Fibroblast of lung (primary cell): ENCODE data around the gene CGRRF1. TPM values are rescaled to one million over a fixed set of nuclear protein-coding genes. Genes with fewer than 3 reads are reported as not detected.
A peak's percentile ranks its signal among the peaks of the same experiment; 100 is the strongest.

ENCODE experiments used
- DNase-seq, 2 donors: peaks; one replicate each; pipeline versions ENCODE4 v3.0.0 to v3.0.0-alpha.2; 2010; ENCODE audit warnings: low read depth in 2 of 2
- H2AFZ ChIP-seq: 2 replicates; pipeline ENCODE4 v1.5.1; 2012; ENCODE audit warnings: low read length, control low read depth, inconsistent platforms
- H3K27ac ChIP-seq: 2 replicates; pipeline ENCODE4 v1.5.1; 2011; ENCODE audit warnings: low read length, control low read depth; ENCODE audit not compliant: insufficient read depth
- H3K27me3 ChIP-seq: 2 replicates; pipeline ENCODE4 v1.5.1; 2011; ENCODE audit warnings: mild to moderate bottlenecking, low read length; ENCODE audit not compliant: control insufficient read depth, insufficient read depth
- H3K36me3 ChIP-seq: 2 replicates; pipeline ENCODE4 v1.5.1; 2011; ENCODE audit warnings: low read length; ENCODE audit not compliant: control insufficient read depth, insufficient read depth
- H3K4me1 ChIP-seq: 2 replicates; pipeline ENCODE4 v1.5.1; 2011; ENCODE audit warnings: low read length; ENCODE audit not compliant: control insufficient read depth, insufficient read depth; ENCODE audit errors: extremely low read depth
- H3K4me2 ChIP-seq: 2 replicates; pipeline ENCODE4 v1.5.1; 2011; ENCODE audit warnings: low read length, control low read depth; ENCODE audit not compliant: insufficient read depth; ENCODE audit errors: extremely low read depth
- H3K4me3 ChIP-seq, 4 experiments: fragments of 200-600 bp in 1 of 4; sonication (generic) in 1 of 4; replicated peaks in 1 of 4; 2 replicates each; pipeline ENCODE4 v1.5.1; 2011 to 2016; ENCODE audit warnings: low read length in 4 of 4, low read depth in 3 of 4, mild to moderate bottlenecking in 3 of 4, control low read depth in 2 of 4, inconsistent platforms in 1 of 4, mixed read lengths in 1 of 4; ENCODE audit not compliant: insufficient read depth in 1 of 4; ENCODE audit errors: control extremely low read depth in 1 of 4
- H3K79me2 ChIP-seq: 2 replicates; pipeline ENCODE4 v1.5.1; 2012; ENCODE audit warnings: mild to moderate bottlenecking, low read length, inconsistent platforms; ENCODE audit not compliant: control insufficient read depth, insufficient read depth
- H3K9ac ChIP-seq: 2 replicates; pipeline ENCODE4 v1.5.1; 2011; ENCODE audit warnings: mild to moderate bottlenecking, low read length, control low read depth; ENCODE audit not compliant: insufficient read depth
- H3K9me3 ChIP-seq: 2 replicates; pipeline ENCODE4 v1.5.1; 2012; ENCODE audit warnings: low read depth, low read length; ENCODE audit not compliant: control insufficient read depth, insufficient read depth
- H4K20me1 ChIP-seq: 2 replicates; pipeline ENCODE4 v1.5.1; 2011; ENCODE audit warnings: low read length; ENCODE audit not compliant: control insufficient read depth, insufficient read depth; ENCODE audit errors: extremely low read depth
- EZH2 ChIP-seq: IDR thresholded peaks from 2 replicates; pipeline ENCODE4 v1.5.1; 2012; ENCODE audit warnings: low read length, control low read depth, mild to moderate bottlenecking; ENCODE audit errors: missing control alignments
- polyA plus RNA-seq, 2 donors: library from polyadenylated mRNA; depleted of rRNA in 1 of 2; stranded (reverse) in 1 of 2; unstranded in 1 of 2; fragments of >200 nt; gene quantifications; 2 replicates each; pipeline ENCODE4 v1.2.1, GENCODE V29; 2011 to 2012; ENCODE audit warnings: missing spikeins in 1 of 2
- total RNA-seq: library from RNA; depleted of rRNA; stranded (reverse); fragments of >200 nt; gene quantifications from 2 replicates; pipeline ENCODE4 v1.2.1, GENCODE V29; 2014
- TF ChIP-seq, protein P1 (sequence below), 2 donors: IDR thresholded peaks in 1 of 2; conservative IDR thresholded peaks in 1 of 2; 1 replicate in 1 of 2; 2 replicates in 1 of 2; pipeline ENCODE4 v1.5.1; 2011 to 2012; ENCODE audit warnings: low read length in 2 of 2, control low read depth in 1 of 2, inconsistent platforms in 1 of 2, low read depth in 1 of 2, mild to moderate bottlenecking in 1 of 2

Gene CGRRF1
- total and polyA plus RNA-seq, 2 donors (not counting 1 experiment from before 2014, with no cell fraction given), result 15.8 to 23.0 TPM

GRCh38 chr14:54556535-54556934 lies 46.8 kb downstream of the CGRRF1 start:
- H3K9ac ChIP-seq, result no peak overlapping the region
- TF ChIP-seq, protein P1, sequence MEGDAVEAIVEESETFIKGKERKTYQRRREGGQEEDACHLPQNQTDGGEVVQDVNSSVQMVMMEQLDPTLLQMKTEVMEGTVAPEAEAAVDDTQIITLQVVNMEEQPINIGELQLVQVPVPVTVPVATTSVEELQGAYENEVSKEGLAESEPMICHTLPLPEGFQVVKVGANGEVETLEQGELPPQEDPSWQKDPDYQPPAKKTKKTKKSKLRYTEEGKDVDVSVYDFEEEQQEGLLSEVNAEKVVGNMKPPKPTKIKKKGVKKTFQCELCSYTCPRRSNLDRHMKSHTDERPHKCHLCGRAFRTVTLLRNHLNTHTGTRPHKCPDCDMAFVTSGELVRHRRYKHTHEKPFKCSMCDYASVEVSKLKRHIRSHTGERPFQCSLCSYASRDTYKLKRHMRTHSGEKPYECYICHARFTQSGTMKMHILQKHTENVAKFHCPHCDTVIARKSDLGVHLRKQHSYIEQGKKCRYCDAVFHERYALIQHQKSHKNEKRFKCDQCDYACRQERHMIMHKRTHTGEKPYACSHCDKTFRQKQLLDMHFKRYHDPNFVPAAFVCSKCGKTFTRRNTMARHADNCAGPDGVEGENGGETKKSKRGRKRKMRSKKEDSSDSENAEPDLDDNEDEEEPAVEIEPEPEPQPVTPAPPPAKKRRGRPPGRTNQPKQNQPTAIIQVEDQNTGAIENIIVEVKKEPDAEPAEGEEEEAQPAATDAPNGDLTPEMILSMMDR (conservative IDR thresholded peaks at IDR 0.05 in 1 of 2, IDR thresholded peaks at IDR 0.05 in 1 of 2; ENCODE audit: low read depth in 1 of 2, low read length in 2 of 2), result no peak
- no peak for TF ChIP-seq EZH2
- no peaks in the 10 kb centered on the region for H4K20me1 ChIP-seq
- no peaks in the 10 kb centered on the region for H3K9me3 ChIP-seq
- no peaks in the 10 kb centered on the region for H3K79me2 ChIP-seq
- H3K4me2 ChIP-seq, result no peak overlapping the region
- H3K4me3 ChIP-seq, result no peak overlapping the region
- no peak overlapping the region for H3K27ac ChIP-seq
- no peaks in the 10 kb centered on the region for H3K4me1 ChIP-seq
- no peak for DNase-seq
- no peaks in the 10 kb centered on the region for H3K36me3 ChIP-seq
- no peak overlapping the region for H2AFZ ChIP-seq
- no peaks in the 10 kb centered on the region for H3K27me3 ChIP-seq

DNA sequence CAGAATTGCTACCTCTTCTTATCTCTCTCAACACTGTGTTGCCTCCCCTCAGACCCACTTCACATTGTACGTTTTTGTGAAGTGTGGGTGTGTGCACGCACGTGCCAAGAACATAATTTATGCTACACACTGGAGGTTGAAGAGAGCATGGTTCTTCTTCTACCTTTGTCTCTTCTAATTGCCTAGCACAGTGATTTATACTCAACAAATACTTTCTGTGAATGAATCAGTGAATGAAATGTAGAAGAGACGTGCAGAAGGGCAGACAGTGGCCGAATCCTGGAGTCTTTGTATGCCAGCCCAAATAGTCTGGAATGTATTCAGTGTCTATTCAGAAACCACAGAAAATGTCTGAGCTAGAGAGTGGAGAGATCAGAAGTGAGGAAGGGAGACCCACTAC lies 52.6 kb downstream of the CGRRF1 start:
- Histone ChIP-seq H3K36me3 (no peaks in the 10 kb centered on the region), H3K4me1 (peaks cover 2% of the 10 kb centered on the region), H3K9ac (no peak overlapping the region), H2AFZ (no peak overlapping the region), H3K9me3 (no peaks in the 10 kb centered on the region), H3K79me2 (peaks cover 12% of the 10 kb centered on the region), H3K27ac (no peak overlapping the region), H3K4me2 (no peak overlapping the region), H3K4me3 (no peak overlapping the region), H4K20me1 (no peaks in the 10 kb centered on the region), H3K27me3 (no peaks in the 10 kb centered on the region)
- DNase-seq, result peak in 1 of 2 donors; percentile 82
- no peak for TF ChIP-seq EZH2
- TF ChIP-seq, protein P1 (conservative IDR thresholded peaks at IDR 0.05 in 1 of 2, IDR thresholded peaks at IDR 0.05 in 1 of 2; ENCODE audit: low read depth in 1 of 2, low read length in 2 of 2), result no peak

DNA sequence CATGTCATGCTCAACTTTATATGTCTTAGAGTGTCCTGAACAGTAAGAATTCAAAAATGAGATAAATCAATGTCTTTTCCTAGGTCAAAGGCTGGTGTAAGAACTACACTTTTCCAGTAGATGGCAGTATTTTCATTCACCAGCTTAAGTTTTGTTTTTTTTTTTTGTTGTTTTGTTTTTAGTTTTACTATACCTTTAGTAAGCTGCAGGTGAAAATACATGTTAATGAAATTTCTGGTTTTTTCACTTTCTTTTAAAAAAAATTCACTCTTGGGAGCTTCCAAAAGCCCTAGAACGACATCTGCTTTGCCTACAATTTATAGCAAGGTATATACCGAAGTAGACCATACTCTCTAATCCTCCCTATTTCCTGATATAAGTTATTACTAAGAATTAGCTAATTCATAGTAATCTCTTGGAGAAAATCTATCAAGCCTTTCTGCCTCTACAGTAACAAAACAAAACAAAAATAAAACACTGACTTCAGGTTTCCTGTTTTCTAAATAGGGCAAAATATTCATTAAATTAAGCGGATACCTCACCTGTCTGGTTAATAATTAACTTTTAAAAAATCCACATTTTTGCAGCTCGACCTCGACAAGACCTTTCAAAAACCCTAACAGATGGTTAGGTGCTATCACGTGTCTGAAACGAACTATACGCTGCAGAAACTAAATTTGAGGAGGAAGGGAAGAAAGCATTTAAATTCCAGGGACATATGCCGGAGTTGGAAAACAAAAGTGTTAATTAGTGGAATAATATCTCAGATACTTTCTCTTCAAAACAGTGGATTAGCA lies 54.6 kb downstream of the CGRRF1 start:
- Histone ChIP-seq H4K20me1 (no peaks in the 10 kb centered on the region), H3K27me3 (no peaks in the 10 kb centered on the region), H3K9ac (peak overlapping the region; percentile 33), H3K4me3 (peak overlapping the region; percentile 56 to 83 (median 71)), H3K4me2 (peak overlapping the region; percentile 91), H3K9me3 (no peaks in the 10 kb centered on the region), H3K27ac (peak overlapping the region; percentile 95), H3K79me2 (peaks cover 30% of the 10 kb centered on the region), H3K4me1 (peaks cover 2% of the 10 kb centered on the region), H3K36me3 (no peaks in the 10 kb centered on the region), H2AFZ (no peak overlapping the region)
- TF ChIP-seq, protein P1 (conservative IDR thresholded peaks at IDR 0.05 in 1 of 2, IDR thresholded peaks at IDR 0.05 in 1 of 2; ENCODE audit: low read depth in 1 of 2, low read length in 2 of 2), result peak; percentile 35 to 69
- no peak for TF ChIP-seq EZH2
- peak; percentile 26 to 71 for DNase-seq
